ENCODE measurements around the gene RUSF1. TPM values are rescaled to one million over a fixed set of nuclear protein-coding genes. Genes with fewer than 3 reads are reported as not detected.

RUSF1 gene
- total and polyA plus RNA-seq, 7 experiments from 2014 or later, result 22.8 to 118 (median 66.6) TPM

GRCh38 chr16:31522071-31522470 is 13.9 kb upstream of the RUSF1 start:
- H3K9me3 ChIP-seq (ENCODE audit: control insufficient read depth in 2 of 3, low read length in 3 of 3), result no peaks in the 10 kb centered on the region
- POLR2A ChIA-PET, result no interaction called here
- no peaks in the 10 kb centered on the region for H3K36me3 ChIP-seq (ENCODE audit: control insufficient read depth in 2 of 3, insufficient read depth in 3 of 3, low read length in 3 of 3)
- H3K27ac ChIP-seq (ENCODE audit: low read depth, low read length), result no peak overlapping the region
- H3K27ac Mint-ChIP-seq, result peak overlapping the region in 1 of 9 donors; percentile 9
- H3K9me3 Mint-ChIP-seq, result peaks cover 0 to 10% (median 0%) of the 10 kb centered on the region in 11 donors
- peaks cover 0 to 6% (median 0%) of the 10 kb centered on the region in 5 donors for H3K27me3 Mint-ChIP-seq
- no peaks in the 10 kb centered on the region for H3K27me3 ChIP-seq (ENCODE audit: control insufficient read depth in 2 of 2, insufficient read depth in 2 of 2, low read length in 2 of 2)
- CTCF ChIA-PET, result interaction anchor here (0.6 kb wide), 1 partner anchor 8 kb away, joined by 3 read pairs; no protein-coding TSS in a partner anchor
- H3K36me3 Mint-ChIP-seq, result no peaks in the 10 kb centered on the region
- H3K4me1 ChIP-seq (ENCODE audit: control insufficient read depth in 2 of 2, insufficient read depth in 2 of 2, low read length in 2 of 2), result no peaks in the 10 kb centered on the region
- ATAC-seq (no peak), DNase-seq (no peak)
- no peak overlapping the region for H3K4me3 ChIP-seq (ENCODE audit: low read length)
- H3K4me3 Mint-ChIP-seq, result no peak overlapping the region
- no peaks in the 10 kb centered on the region for H3K4me1 Mint-ChIP-seq
- intact Hi-C loops (cut with micrococcal nuclease), result no loop called here

- no peaks in the 10 kb centered on the region for H3K4me1 Mint-ChIP-seq
- H3K4me3 ChIP-seq (ENCODE audit: low read length), result no peak overlapping the region
- H3K27ac ChIP-seq (ENCODE audit: low read depth, low read length), result no peak overlapping the region
- H3K9me3 ChIP-seq (ENCODE audit: control insufficient read depth in 2 of 3, low read length in 3 of 3), result no peaks in the 10 kb centered on the region
- H3K9me3 Mint-ChIP-seq, result peaks cover 0 to 10% (median 3%) of the 10 kb centered on the region in 11 donors
- ChIA-PET POLR2A (no interaction called here), CTCF (no interaction called here)
- intact Hi-C loops (cut with micrococcal nuclease), result no loop called here
- H3K27me3 ChIP-seq (ENCODE audit: control insufficient read depth in 2 of 2, insufficient read depth in 2 of 2, low read length in 2 of 2), result no peaks in the 10 kb centered on the region
- no peaks in the 10 kb centered on the region for H3K36me3 ChIP-seq (ENCODE audit: control insufficient read depth in 2 of 3, insufficient read depth in 3 of 3, low read length in 3 of 3)
- H3K4me3 Mint-ChIP-seq, result no peak overlapping the region
- no peaks in the 10 kb centered on the region for H3K36me3 Mint-ChIP-seq
- no peak for ATAC-seq
- no peak for DNase-seq
- no peak overlapping the region for H3K27ac Mint-ChIP-seq
- peaks cover 0 to 6% (median 0%) of the 10 kb centered on the region in 5 donors for H3K27me3 Mint-ChIP-seq
- no peaks in the 10 kb centered on the region for H3K4me1 ChIP-seq (ENCODE audit: control insufficient read depth in 2 of 2, insufficient read depth in 2 of 2, low read length in 2 of 2)
These were observed 13.2 kb upstream of the RUSF1 start for GRCh38 chr16:31521368-31521767.

DNA sequence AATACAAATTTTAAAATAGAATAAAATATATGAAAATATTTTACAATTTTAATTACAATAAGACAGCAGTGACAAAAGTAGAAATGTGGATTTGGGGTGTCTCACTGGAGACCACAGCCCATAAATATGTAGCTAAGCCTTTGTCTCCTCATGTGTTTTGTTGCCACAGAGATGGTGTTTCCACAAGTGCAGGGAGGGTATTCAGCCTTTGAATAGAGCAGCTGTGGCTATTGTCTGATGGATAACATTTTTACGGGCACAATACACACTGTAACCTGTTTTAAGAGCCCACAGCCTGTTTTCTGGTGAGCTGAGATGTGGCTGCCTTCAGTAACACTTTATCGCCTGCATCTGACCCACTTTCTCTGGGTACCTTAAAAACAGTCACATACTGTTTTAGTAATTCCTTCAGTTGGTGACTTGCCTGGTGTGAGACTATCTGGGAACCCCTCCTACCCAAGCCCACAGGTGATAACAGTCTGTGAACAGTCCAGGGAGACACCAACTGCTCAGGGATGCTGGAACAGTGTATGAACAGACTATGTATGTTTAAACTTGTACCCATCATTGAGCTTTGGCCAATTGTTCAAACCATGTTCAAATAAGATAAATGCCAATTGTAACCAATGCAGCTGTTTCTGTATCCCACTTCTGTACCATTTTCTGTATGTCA is 11.7 kb upstream of the RUSF1 start:
- no peak overlapping the region for H3K27ac Mint-ChIP-seq
- no peak overlapping the region for H3K4me3 Mint-ChIP-seq
- no peaks in the 10 kb centered on the region for H3K36me3 Mint-ChIP-seq
- Histone ChIP-seq H3K4me1 (ENCODE audit: control insufficient read depth in 2 of 2, insufficient read depth in 2 of 2, low read length in 2 of 2) (no peaks in the 10 kb centered on the region), H3K9me3 (ENCODE audit: control insufficient read depth in 2 of 3, low read length in 3 of 3) (no peaks in the 10 kb centered on the region), H3K27ac (ENCODE audit: low read depth, low read length) (no peak overlapping the region), H3K27me3 (ENCODE audit: control insufficient read depth in 2 of 2, insufficient read depth in 2 of 2, low read length in 2 of 2) (no peaks in the 10 kb centered on the region), H3K36me3 (ENCODE audit: control insufficient read depth in 2 of 3, insufficient read depth in 3 of 3, low read length in 3 of 3) (no peaks in the 10 kb centered on the region), H3K4me3 (ENCODE audit: low read length) (no peak overlapping the region)
- DNase-seq (no peak), ATAC-seq (no peak)
- POLR2A ChIA-PET, result interaction anchor here (0.6 kb wide), 1 partner anchor 16 kb away, joined by 3 read pairs; no protein-coding TSS in a partner anchor
- intact Hi-C loops (cut with micrococcal nuclease), result no loop called here
- CTCF ChIA-PET, result no interaction called here
- peaks cover 0 to 6% (median 0%) of the 10 kb centered on the region in 5 donors for H3K27me3 Mint-ChIP-seq
- H3K4me1 Mint-ChIP-seq, result no peaks in the 10 kb centered on the region
- H3K9me3 Mint-ChIP-seq, result peaks cover 0 to 10% (median 3%) of the 10 kb centered on the region in 11 donors

- Histone ChIP-seq H3K27ac (ENCODE audit: low read depth, low read length) (no peak overlapping the region), H3K4me3 (ENCODE audit: low read length) (no peak overlapping the region), H3K4me1 (ENCODE audit: control insufficient read depth in 2 of 2, insufficient read depth in 2 of 2, low read length in 2 of 2) (no peaks in the 10 kb centered on the region), H3K9me3 (ENCODE audit: control insufficient read depth in 2 of 3, low read length in 3 of 3) (no peaks in the 10 kb centered on the region), H3K27me3 (ENCODE audit: control insufficient read depth in 2 of 2, insufficient read depth in 2 of 2, low read length in 2 of 2) (no peaks in the 10 kb centered on the region), H3K36me3 (ENCODE audit: control insufficient read depth in 2 of 3, insufficient read depth in 3 of 3, low read length in 3 of 3) (no peaks in the 10 kb centered on the region)
- H3K4me3 Mint-ChIP-seq, result no peak overlapping the region
- H3K27me3 Mint-ChIP-seq, result peaks cover 0 to 6% (median 0%) of the 10 kb centered on the region in 5 donors
- H3K4me1 Mint-ChIP-seq, result peaks cover 0 to 4% (median 0%) of the 10 kb centered on the region in 7 donors
- ATAC-seq, result no peak
- ChIA-PET CTCF (no interaction called here), POLR2A (no interaction called here)
- DNase-seq, result no peak
- H3K27ac Mint-ChIP-seq, result no peak overlapping the region
- peaks cover 0 to 10% (median 3%) of the 10 kb centered on the region in 11 donors for H3K9me3 Mint-ChIP-seq
- intact Hi-C loops (cut with micrococcal nuclease), result no loop called here
- no peaks in the 10 kb centered on the region for H3K36me3 Mint-ChIP-seq
These were observed 9.7 kb upstream of the RUSF1 start for GRCh38 chr16:31517800-31518402.

DNA sequence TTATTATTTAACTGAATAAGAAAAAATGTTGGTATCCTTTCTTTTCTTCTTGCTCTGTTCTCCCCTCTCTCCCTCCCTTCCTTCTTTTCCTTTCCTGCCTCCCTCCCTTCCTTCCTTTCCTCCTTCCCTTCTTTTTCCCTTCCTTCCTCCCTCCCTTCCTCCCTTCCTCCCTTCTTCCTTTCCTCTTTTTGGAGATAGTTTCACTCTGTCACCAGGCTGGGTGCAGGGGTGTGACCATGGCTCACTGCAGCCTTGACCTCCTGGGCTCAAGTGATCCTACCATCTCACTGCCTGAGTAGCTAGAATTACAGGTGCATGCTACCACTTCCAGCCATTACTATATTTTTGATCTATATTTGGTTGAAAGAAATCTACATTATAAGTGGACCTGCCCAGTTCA is 5.7 kb upstream of the RUSF1 start:
- no peak for DNase-seq
- H3K4me3 Mint-ChIP-seq, result no peak overlapping the region
- H3K4me1 ChIP-seq (ENCODE audit: control insufficient read depth in 2 of 2, insufficient read depth in 2 of 2, low read length in 2 of 2), result peaks cover 13 to 14% of the 10 kb centered on the region in 2 donors
- POLR2A ChIA-PET, result no interaction called here
- peaks cover 0 to 5% (median 3%) of the 10 kb centered on the region in 5 donors for H3K36me3 Mint-ChIP-seq
- no peaks in the 10 kb centered on the region for H3K36me3 ChIP-seq (ENCODE audit: control insufficient read depth in 2 of 3, insufficient read depth in 3 of 3, low read length in 3 of 3)
- peaks cover 0 to 6% (median 0%) of the 10 kb centered on the region in 5 donors for H3K27me3 Mint-ChIP-seq
- CTCF ChIA-PET, result no interaction called here
- no peak overlapping the region for H3K4me3 ChIP-seq (ENCODE audit: low read length)
- peak overlapping the region in 2 of 9 donors; percentile 17 to 70 for H3K27ac Mint-ChIP-seq
- no peaks in the 10 kb centered on the region for H3K27me3 ChIP-seq (ENCODE audit: control insufficient read depth in 2 of 2, insufficient read depth in 2 of 2, low read length in 2 of 2)
- H3K9me3 ChIP-seq (ENCODE audit: control insufficient read depth in 2 of 3, low read length in 3 of 3), result no peaks in the 10 kb centered on the region
- intact Hi-C loops (cut with micrococcal nuclease), result no loop called here
- peaks cover 9 to 24% (median 19%) of the 10 kb centered on the region in 7 donors for H3K4me1 Mint-ChIP-seq
- no peak for ATAC-seq
- peaks cover 0 to 14% (median 3%) of the 10 kb centered on the region in 11 donors for H3K9me3 Mint-ChIP-seq
- H3K27ac ChIP-seq (ENCODE audit: low read depth, low read length), result no peak overlapping the region

DNA sequence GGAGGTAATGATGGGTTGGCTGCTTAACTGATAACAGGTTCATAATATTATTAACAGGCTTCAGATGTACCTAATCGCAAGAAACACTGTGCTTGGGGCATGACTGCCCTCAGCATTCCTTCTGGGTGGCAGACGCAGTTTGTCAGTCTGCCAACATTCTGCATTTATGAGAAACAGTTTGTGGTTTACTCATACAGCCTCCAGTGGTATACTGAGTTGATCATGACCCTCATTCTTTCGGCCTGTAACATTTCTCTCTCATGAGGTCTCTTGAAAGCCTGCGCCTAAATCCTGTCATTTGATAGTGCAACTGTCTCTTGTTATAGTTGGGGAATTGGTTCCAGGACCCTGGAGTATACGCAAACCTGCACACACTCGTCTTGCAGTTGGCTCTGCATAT is 4.9 kb upstream of the RUSF1 start:
- no peaks in the 10 kb centered on the region for H3K9me3 ChIP-seq (ENCODE audit: control insufficient read depth in 2 of 3, low read length in 3 of 3)
- ChIA-PET CTCF (no interaction called here), POLR2A (no interaction called here)
- H3K4me3 ChIP-seq (ENCODE audit: low read length), result no peak overlapping the region
- peaks cover 17% of the 10 kb centered on the region in 2 donors for H3K4me1 ChIP-seq (ENCODE audit: control insufficient read depth in 2 of 2, insufficient read depth in 2 of 2, low read length in 2 of 2)
- H3K36me3 Mint-ChIP-seq, result peaks cover 0 to 8% (median 3%) of the 10 kb centered on the region in 5 donors
- H3K27me3 Mint-ChIP-seq, result peaks cover 0 to 6% (median 0%) of the 10 kb centered on the region in 5 donors
- intact Hi-C loops (cut with micrococcal nuclease), result no loop called here
- no peaks in the 10 kb centered on the region for H3K27me3 ChIP-seq (ENCODE audit: control insufficient read depth in 2 of 2, insufficient read depth in 2 of 2, low read length in 2 of 2)
- H3K27ac ChIP-seq (ENCODE audit: low read depth, low read length), result no peak overlapping the region
- peaks cover 0 to 1% (median 0%) of the 10 kb centered on the region in 3 experiments for H3K36me3 ChIP-seq (ENCODE audit: control insufficient read depth in 2 of 3, insufficient read depth in 3 of 3, low read length in 3 of 3)
- H3K4me1 Mint-ChIP-seq, result peaks cover 11 to 29% (median 22%) of the 10 kb centered on the region in 7 donors
- H3K9me3 Mint-ChIP-seq, result peaks cover 0 to 14% (median 3%) of the 10 kb centered on the region in 11 donors
- no peak overlapping the region for H3K4me3 Mint-ChIP-seq
- H3K27ac Mint-ChIP-seq, result no peak overlapping the region
- no peak for DNase-seq
- ATAC-seq, result no peak

Measured in naive thymus-derived CD4-positive, alpha-beta T cell (primary cell).